Tibial artery (tissue), 4 donors: ENCODE measurements around the gene GKN2.
"Not testable (repeated sequence)": the region's sequence is repeated elsewhere in the genome, so short reads cannot be mapped to it uniquely, and the experiment has no call there.

ENCODE experiments used
- DNase-seq, 2 donors: peaks; one replicate each; pipeline ENCODE4 v3.0.0-alpha.2; 2019
- H3K27ac ChIP-seq, 2 donors: fragments of 200-600 bp; sonication (generic) in 1 of 2; 1 replicate in 1 of 2; 2 replicates in 1 of 2; pipeline ENCODE4 v1.5.1; 2018 to 2019; ENCODE audit warnings: mild to moderate bottlenecking in 1 of 2
- H3K27me3 ChIP-seq, 2 donors: fragments of 200-600 bp; sonication (generic) in 1 of 2; one replicate each; pipeline versions ENCODE4 v1.5.1 to v1.6.0; 2016 to 2019
- H3K36me3 ChIP-seq, 3 donors: fragments of 200-600 bp; sonication (generic) in 2 of 3; one replicate each; pipeline ENCODE4 v1.5.1; 2016 to 2019; ENCODE audit warnings: mild to moderate bottlenecking in 2 of 3
- H3K4me1 ChIP-seq, 4 donors: fragments of 200-600 bp; sonication (generic) in 2 of 4; 1 replicate in 3 of 4; 2 replicates in 1 of 4; pipeline ENCODE4 v1.5.1; 2016 to 2019
- H3K4me3 ChIP-seq, 2 donors: fragments of 200-600 bp; sonication (generic) in 1 of 2; 1 replicate in 1 of 2; 2 replicates in 1 of 2; pipeline ENCODE4 v1.5.1; 2018 to 2019; ENCODE audit warnings: mild to moderate bottlenecking in 2 of 2
- H3K9me3 ChIP-seq, 3 donors: fragments of 200-600 bp; sonication (generic) in 1 of 3; one replicate each; pipeline ENCODE4 v1.5.1; 2016 to 2019
- intact Hi-C: fragments of 100-400 bp; cut with DNase I; formaldehyde crosslinking; loops from one replicate; pipeline ENCODE4 v1.15.0; 2023; ENCODE audit warnings: low total_unique reads
- TF ChIP-seq, protein P1 (sequence below), 2 experiments: fragments of 200-600 bp in 1 of 2; fragments of 450-650 bp in 1 of 2; IDR thresholded peaks; one replicate each; pipeline ENCODE4 v1.5.1; 2017 to 2019; ENCODE audit warnings: antibody characterized with exemption in 2 of 2, mild to moderate bottlenecking in 1 of 2, moderate library complexity in 1 of 2

The GKN2 gene

DNA sequence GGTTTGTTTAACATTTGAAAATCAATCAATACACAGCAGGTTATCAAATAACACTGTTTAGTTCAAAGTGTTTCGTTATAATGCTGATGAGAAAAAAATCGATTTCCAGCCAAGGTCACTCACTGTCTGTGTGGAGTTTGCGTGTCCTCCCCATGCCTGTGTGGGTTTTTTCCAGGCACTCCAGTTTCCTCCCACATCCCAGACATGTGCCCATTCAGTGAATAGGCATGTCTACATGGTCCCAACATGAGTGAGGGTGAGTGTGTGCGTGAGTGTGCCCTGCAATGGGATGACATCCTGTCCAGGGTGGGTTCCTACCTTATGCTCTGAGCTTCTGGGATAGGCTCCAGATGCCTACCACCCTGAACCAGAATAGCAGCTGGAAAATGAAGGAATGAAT, 8.7 kb upstream of the GKN2 start:
- H3K4me1 ChIP-seq: no peaks in the 10 kb centered on the region
- H3K36me3 ChIP-seq: no peaks in the 10 kb centered on the region
- no peaks in the 10 kb centered on the region for H3K9me3 ChIP-seq
- no peak overlapping the region for H3K27ac ChIP-seq
- DNase-seq: no peak
- intact Hi-C loops: no loop called here
- H3K4me3 ChIP-seq: no peak overlapping the region
- H3K27me3 ChIP-seq: no peaks in the 10 kb centered on the region
- TF ChIP-seq, protein P1, sequence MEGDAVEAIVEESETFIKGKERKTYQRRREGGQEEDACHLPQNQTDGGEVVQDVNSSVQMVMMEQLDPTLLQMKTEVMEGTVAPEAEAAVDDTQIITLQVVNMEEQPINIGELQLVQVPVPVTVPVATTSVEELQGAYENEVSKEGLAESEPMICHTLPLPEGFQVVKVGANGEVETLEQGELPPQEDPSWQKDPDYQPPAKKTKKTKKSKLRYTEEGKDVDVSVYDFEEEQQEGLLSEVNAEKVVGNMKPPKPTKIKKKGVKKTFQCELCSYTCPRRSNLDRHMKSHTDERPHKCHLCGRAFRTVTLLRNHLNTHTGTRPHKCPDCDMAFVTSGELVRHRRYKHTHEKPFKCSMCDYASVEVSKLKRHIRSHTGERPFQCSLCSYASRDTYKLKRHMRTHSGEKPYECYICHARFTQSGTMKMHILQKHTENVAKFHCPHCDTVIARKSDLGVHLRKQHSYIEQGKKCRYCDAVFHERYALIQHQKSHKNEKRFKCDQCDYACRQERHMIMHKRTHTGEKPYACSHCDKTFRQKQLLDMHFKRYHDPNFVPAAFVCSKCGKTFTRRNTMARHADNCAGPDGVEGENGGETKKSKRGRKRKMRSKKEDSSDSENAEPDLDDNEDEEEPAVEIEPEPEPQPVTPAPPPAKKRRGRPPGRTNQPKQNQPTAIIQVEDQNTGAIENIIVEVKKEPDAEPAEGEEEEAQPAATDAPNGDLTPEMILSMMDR (IDR thresholded peaks at IDR 0.05): no peak

DNA sequence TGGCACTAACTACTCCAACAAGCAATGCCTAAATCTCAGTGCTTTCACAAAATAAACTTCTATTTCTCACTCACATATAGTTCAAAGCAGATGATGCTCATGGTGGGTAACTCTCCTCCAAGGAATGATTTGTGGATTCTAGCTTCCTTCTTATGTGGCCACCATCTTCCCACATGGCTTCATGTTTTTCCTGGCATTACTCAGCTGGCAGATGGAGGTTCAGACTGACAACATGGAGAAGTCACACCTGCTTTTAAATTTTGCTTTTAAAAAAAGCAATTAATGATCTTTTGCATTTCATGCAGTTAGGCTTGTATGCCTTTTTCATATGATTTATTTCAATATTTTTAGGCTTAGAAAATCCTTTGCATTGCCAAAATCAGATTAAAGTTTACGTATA, 6.3 kb upstream of the GKN2 start:
- no peak for DNase-seq
- TF ChIP-seq, protein P1 (IDR thresholded peaks at IDR 0.05): no peak
- no peaks in the 10 kb centered on the region for H3K4me1 ChIP-seq
- no peak overlapping the region for H3K4me3 ChIP-seq
- no peaks in the 10 kb centered on the region for H3K27me3 ChIP-seq
- no peaks in the 10 kb centered on the region for H3K36me3 ChIP-seq
- no peaks in the 10 kb centered on the region for H3K9me3 ChIP-seq
- no peak overlapping the region for H3K27ac ChIP-seq
- intact Hi-C loops: no loop called here

DNA sequence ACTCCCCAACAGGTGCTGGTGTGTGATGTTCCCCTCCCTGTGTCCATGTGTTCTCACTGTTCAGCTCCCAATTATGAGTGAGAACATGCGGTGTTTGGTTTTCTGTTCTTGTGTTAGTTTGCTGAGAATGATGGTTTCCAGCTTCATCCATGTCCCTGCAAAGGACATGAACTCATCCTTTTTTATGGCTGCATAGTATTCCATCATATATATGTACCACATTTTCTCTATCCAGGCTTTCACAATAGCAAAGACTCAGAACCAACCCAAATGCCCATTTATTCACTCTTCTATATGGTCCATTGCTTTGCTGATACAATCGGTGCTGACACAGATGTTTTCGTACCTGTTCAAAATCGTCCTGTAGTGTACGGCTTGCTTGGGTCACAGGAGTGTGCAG, 2.7 kb upstream of the GKN2 start:
- intact Hi-C loops, H3K4me3 ChIP-seq, H3K27ac ChIP-seq, H3K9me3 ChIP-seq, H3K36me3 ChIP-seq, DNase-seq, H3K27me3 ChIP-seq, H3K4me1 ChIP-seq: not testable (repeated sequence)

DNA sequence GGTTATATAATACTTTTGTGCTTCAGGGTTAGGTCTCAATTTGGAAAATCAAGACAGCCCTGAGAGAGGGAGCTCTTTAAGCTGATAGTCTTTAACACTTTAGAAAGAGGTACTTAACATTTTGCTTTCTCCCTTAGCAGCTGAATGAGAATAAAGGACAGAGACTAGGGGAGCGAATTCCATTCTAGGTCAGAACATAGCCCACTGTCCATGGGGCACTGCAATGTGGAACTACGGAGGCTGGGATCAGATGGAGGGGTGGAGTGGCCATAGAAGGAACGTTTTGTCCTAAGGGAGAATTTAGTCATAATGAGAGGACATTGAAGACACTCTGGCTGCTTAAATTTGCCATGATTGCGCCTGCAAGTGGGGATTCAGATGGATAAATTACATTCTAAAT, 794 bp downstream of the GKN2 start:
- H3K4me3 ChIP-seq: no peak overlapping the region
- TF ChIP-seq, protein P1 (IDR thresholded peaks at IDR 0.05): no peak
- no peaks in the 10 kb centered on the region for H3K4me1 ChIP-seq
- intact Hi-C loops: no loop called here
- no peaks in the 10 kb centered on the region for H3K9me3 ChIP-seq
- H3K36me3 ChIP-seq: no peaks in the 10 kb centered on the region
- no peaks in the 10 kb centered on the region for H3K27me3 ChIP-seq
- DNase-seq: no peak
- no peak overlapping the region for H3K27ac ChIP-seq

DNA sequence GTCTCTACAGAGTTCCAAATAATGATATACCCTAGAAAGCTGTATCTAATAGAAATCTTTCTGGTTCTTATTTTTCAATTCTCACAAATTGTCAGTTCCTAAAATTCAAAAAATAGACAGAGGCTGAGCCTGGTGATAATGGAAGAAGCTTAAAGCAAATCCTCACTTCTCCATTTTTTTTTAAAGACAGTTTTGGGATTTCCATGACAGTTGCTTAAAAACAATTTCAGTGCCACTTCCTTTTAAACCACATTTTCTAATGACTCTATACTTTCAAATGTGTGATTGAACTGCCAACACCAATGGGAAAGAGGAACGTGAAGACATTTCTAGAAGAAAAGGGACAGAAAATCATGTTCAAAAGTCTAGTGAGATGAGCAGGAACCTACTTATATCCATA, 4.0 kb downstream of the GKN2 start:
- H3K4me1 ChIP-seq: peaks cover 0 to 3% (median 1%) of the 10 kb centered on the region in 4 donors
- H3K36me3 ChIP-seq: no peaks in the 10 kb centered on the region
- no peak overlapping the region for H3K27ac ChIP-seq
- TF ChIP-seq, protein P1 (IDR thresholded peaks at IDR 0.05): no peak
- intact Hi-C loops: no loop called here
- no peaks in the 10 kb centered on the region for H3K27me3 ChIP-seq
- no peaks in the 10 kb centered on the region for H3K9me3 ChIP-seq
- DNase-seq: no peak
- H3K4me3 ChIP-seq: no peak overlapping the region

DNA sequence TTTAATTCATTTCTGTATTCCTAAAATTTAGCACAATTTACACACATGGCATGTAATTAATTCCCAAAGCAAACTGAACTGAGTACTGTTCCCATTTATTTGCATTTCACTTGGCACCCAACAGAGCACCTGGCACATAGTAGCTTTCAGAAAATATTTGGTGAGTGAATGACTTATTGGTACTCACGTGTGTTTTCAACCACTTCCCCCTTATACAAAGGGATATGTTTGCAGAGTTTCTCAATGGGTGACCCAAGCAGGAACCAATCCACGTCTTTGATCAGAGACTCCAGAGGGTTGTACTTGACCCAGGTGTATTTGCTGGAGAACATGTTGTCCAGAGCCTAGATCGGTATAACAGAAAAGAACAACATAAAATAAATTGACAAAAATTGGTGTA, 6.6 kb downstream of the GKN2 start:
- TF ChIP-seq, protein P1 (IDR thresholded peaks at IDR 0.05): no peak
- intact Hi-C loops: no loop called here
- no peaks in the 10 kb centered on the region for H3K9me3 ChIP-seq
- no peaks in the 10 kb centered on the region for H3K36me3 ChIP-seq
- H3K27me3 ChIP-seq: no peaks in the 10 kb centered on the region
- H3K4me1 ChIP-seq: peaks cover 0 to 10% (median 4%) of the 10 kb centered on the region in 4 donors
- no peak overlapping the region for H3K4me3 ChIP-seq
- no peak for DNase-seq
- H3K27ac ChIP-seq: no peak overlapping the region
